Measurements from ENCODE around the gene C1orf159. TPM values are rescaled to one million over a fixed set of nuclear protein-coding genes. Genes with fewer than 3 reads are reported as not detected.
"Not testable (repeated sequence)": the region's sequence is repeated elsewhere in the genome, so short reads cannot be mapped to it uniquely, and the experiment has no call there.

Gene C1orf159
- total RNA-seq, 1 experiment from 2014 or later: 10.3 TPM

DNA sequence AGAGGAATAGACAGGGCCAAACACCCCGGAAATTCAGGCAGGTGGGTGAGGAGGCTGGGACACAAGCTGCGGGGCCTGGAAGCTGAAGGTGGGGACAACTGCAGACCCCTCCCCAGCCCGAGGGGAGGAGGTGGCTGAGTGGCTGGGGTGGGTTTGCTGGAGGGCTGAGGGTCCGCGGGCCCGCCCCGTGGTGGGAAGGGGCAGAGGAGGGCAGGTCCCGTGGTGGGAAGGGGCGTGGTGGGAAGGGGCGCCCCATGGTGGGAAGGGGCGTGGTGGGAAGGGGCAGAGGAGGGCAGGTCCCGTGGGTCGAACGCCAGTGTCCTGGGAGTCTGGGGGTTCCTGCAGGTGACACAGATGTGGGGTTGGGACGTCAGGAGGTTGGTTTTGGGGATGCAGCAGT, 33.5 kb upstream of the C1orf159 start:
- DNase-seq (ENCODE audit: low read depth): no peak

DNA sequence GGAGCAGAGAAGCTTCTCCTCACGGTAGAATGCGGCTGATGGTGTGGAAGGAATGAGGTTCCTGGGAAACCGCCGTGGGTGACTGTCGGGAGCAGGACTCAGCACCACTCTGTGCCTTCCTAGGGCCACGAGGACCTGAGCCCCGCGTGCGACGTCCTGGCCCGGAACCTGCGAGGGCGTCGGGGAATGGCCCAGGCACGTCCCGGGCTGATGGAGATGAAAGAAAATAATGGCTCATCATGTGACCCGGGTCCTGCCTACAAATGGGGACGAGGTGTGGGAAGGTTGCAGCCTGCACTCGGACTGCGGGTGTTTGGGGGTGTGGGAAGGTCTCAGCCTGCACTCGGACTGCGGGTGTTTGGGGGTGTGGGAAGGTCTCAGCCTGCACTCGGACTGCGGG, 32.7 kb upstream of the C1orf159 start:
- no peak for DNase-seq (ENCODE audit: low read depth)

DNA sequence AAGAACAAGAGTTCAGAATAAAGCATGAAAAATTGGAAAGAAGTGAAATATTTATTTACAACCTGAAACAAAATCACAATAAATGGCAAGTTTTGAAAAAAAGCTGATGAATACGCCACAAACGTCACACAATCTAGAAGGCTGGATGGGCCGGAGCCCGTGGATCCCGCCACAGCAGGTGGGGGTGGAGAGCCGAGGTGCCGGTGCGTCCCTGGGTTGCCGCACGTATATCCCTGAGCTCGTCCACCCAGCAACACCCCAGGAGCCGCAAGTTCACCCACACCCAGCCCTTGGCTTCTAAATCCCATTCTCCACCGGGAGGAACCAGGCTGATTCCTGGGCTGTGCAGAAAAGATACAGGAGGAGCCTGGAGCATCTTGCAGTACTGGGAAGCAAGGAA, 32.2 kb upstream of the C1orf159 start:
- no peak for DNase-seq (ENCODE audit: low read depth)

DNA sequence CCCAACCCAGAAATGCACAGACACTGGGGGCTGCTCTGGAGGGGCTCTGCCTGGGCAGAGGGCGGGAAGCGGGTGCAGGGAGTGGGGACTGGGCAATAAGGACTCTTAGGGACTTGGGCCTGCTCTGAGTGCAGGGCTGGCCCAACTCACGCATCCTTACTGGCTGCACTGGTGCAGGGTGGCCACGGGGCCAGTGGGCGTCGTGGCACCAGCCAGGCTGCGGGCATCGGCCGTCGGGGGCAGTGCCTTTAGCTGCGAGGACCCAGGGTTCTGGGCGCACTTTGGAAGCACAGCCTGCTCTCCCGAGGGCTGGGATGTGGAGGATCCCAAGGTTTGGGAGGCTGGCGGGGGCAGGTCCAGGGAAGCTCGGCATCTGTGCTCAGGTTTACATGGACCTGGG, 30.7 kb upstream of the C1orf159 start:
- DNase-seq (ENCODE audit: low read depth): no peak

DNA sequence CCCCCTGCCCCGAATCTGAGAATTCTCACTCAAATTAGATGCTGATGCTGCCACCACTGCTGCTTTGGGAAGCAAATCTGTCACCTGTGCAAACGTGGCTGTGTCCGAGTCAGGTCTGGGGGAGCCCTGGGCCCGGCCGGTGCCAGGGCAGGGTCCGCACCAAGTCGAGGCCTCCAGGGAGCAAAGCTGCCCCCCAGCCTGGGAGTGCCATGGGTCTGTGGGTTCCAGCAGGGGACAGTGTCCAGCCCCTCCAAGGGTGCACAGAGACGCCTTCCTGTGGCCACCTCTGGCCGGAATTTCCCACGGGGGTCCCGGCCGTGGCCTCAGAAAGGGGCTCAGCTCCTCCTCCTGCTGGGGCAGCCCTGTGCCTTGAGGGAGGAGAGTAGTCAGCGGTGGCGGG, 30.1 kb upstream of the C1orf159 start:
- DNase-seq (ENCODE audit: low read depth): no peak

DNA sequence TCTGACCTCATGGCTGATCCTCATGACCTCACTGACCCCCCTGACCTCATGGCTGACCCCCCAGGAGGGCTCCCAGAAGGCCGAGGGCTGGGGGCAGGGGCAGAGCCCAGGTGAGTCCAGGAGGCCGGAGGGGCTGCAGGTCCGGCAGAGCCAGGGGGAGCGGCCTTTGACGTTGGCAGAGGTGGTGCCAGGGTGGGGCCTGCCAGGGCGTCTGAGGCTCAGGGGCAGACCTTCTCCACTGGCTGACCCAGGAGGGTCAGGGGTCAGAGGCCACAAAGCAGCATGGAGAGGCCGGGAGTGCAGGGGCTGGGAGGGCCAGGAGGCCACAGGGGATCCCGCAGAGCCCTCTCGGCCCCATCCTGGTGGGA, 29.6 kb upstream of the C1orf159 start:
- DNase-seq (ENCODE audit: low read depth): no peak

DNA sequence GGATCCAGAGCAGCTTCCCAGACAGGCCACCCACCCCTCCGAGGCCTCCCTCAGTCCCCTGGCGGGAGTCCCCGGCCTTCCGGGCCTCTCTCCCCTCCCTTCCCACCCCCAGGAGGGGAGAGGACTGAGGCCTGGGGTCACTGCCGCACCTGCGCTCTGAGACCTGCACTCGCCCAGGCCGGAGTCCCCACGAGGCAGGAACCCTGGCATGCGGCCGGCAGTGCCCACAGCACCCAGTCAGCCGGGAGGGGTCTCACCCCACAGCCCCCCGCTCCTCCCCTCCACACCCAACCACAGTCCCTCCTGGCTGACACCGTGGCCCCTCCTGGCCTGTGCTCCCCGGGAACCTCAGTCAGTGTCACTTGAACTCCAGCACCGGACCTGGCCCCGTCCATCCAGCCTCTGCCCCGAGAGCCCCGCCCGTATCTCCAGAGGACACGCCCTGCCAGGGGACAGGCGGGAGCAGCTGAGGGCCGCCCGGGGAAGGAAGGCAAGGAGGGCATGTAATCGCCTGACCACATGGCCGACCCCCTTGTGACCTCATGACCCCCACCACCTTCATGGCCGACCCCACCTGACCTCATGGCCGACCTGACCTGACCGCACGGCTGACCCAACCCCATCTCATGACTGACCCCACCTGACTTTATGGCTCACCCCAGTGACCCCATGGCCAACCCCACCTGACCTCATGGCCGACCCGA, 29.1 kb upstream of the C1orf159 start:
- DNase-seq (ENCODE audit: low read depth): no peak

DNA sequence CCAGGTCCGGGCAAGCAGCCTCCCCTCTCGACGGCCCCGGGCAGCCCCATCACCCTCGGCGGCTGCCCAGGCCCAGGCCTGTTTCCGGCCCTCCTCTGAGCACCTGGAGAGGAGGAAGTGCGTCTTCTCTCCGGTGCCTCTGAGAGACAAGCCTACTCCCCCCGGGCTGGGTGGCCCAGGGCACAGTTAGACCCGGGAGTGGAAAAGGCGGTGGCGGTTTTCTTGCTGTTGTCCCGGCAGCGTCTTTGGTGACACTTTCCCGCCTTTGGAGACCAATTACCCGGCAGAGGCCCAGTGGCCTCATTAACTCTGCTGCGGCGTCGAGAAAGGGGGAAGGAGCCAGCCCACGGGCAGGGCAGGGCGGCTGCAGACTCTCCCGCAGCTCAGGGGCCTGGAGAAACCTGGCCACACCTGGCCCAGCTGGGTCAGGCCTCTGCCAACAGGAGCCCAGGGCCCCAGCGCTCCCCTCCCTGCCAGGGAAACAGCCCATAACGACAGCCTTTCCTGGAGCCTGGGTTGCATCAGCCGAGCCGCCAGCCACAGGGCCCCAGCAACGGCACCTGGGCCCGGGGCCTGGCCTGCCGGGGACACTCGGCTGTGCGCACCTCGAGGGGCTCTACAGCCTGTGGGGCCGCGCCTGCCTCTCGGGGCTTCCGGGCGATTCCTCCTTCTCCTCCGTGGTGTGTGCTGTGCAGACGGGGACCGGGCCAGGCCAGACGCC, 28.4 kb upstream of the C1orf159 start:
- no peak for DNase-seq (ENCODE audit: low read depth)

DNA sequence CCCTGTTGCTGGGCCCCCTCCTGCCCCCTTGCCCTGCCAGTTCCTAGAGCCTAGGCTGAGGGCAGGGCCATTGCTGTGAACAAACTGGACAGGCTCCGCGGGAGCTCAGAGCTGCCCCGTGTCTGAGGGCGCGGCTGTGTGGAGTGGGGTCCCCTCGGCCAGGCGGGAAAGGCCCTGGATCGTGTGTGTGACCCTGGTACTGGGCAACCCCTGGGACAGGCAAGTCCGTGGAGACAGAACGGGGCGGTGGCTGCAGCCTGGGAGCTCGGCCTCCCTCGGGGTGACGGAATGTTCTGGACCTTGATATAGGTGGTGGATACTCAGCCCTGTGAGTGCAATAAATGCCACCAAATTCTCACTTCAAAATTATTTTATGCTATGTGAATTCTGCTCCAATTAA, 27.7 kb upstream of the C1orf159 start:
- DNase-seq (ENCODE audit: low read depth): no peak

DNA sequence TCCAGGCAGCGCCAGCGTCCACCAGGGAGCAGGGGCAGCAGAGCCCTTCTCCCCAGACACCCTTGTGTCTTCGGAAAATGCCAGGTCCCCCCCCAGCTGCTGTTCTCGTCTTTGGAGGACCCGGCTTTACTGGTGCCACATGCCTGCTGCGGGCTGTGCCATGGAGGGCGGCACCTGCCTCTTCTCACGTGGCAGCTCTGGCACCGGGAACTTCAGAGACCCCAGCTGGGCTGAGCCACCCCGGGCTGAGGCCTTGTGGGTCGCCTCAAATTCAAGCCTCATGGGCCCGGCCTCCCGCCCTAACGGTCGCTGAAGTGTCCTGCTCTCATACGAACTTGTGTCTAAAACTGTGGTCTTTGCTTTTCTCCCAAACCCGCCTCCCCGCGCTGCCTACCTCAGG, 27.0 kb upstream of the C1orf159 start:
- no peak for DNase-seq (ENCODE audit: low read depth)

DNA sequence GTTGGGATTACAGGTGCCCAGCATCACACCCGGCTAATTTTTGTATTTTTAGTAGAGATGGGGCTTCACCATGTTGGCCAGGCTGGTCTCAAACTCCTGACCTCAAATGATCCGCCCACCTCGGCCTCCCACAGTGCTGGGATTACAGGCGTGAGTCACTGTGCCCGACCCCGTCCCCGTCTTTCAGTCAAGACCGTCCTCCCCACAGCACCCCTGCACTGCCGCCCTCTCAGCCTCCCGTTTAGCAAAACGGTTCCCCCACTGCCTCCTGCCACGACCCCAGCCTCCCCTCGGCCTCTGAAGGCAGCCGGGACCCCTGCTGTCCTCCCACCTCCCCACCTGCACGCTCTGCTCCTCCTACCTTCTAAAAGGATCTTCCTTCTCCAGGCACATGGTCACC, 26.5 kb upstream of the C1orf159 start:
- DNase-seq (ENCODE audit: low read depth): not testable (repeated sequence)

DNA sequence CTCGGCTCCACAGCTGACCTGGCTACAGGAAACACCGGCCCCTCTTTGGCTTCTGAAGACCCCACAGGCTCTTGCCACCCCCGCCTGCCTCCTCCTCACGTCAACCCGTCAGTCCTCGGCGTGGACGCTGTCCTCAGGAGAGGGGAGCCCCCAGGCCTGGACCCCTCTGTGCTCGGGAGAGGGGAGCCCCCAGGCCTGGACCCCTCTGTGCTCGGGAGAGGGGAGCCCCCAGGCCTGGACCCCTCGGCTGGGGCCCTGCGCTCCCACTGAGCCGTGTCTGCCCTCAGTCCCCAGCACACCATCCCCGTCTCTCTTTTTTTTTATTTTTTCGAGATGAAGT, 26.0 kb upstream of the C1orf159 start:
- DNase-seq (ENCODE audit: low read depth): no peak

DNA sequence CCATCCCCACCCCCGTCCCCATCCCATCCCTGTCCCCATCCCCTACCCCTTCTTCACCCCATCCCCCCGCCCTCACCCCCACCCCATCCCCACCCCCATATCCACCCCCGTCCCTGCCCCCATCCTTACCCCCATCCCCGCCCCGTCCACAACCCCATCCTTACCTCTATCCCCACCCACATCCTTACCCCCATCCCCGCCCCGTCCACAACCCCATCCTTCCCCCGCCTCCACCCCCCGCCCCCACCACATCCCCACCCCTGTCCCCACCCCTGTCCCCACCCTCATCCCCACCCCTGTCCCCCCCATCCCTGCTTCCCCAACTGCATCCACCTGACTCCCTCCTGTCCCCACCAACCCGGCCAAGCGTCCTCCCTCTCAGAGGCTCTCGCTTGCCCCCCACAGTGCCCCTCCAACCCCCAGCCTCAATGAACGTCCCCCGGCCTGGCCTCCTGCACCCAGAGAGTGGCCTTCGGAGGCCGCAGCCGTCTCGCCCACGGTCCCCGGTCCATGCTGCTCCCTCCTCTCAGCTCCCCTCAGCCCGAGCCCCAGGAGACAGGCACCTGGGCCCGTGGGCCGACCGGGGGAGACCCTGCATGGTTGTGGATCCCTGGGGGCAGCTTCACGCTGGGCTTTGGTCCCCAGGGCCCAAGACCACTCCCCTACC, 25.5 kb upstream of the C1orf159 start:
- no peak for DNase-seq (ENCODE audit: low read depth)

DNA sequence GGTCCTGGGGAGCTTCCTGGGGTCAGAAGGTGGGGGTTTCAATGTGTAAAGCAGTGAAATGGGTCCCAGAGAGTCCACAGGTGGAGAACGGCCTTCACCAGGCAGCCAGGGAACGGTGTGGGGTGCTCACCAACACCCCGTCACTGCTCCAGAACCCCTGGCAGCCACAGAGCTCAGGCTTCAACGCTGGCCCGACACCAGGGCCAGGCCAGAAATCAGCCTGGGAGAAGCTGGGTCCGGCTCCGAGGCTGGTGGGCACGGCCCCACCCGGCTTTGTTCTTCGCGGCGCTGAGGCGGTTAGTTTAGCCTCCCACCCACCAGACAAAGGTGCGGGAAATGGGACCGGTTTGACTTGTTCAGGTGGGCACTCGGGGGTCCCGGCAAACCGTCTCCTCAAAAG, 24.8 kb upstream of the C1orf159 start:
- no peak for DNase-seq (ENCODE audit: low read depth)

DNA sequence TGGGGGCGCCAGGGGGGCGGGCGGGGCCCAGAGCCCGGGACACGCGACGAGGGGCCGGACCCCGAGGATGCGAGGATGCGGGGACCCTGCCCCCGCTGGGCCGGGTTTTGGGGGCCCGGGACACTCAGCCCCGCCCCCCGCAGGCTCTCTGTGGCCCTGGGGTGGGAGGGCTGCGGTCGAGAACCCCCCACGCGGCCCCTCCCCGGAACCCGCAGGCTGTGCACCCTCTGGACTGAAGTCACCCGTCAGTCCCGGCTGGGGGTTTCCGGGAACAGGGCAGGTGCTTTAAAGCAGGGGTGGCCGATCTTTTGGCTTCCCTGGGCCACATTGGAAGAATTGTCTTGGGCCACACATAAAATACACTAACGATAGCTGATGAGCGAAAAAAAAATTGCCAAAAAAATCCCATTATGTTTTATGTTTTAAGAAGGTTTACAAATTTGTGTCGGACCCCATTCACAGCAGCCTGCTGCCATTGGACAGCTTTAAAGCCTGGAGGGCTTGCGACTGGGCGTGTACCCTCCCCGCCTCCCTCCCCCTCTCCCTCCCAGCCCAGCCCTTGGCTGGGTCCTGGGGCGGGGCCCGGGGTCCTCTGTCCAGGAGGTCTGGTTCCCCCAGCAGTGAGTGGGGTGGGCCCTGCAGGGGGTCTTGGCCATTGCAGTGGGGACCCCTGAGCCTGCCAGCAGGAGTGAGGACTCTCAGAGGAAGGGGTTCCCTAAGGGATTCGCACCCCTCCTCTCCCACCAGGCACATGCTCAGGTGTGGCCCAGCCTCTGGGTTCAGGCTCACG, 21.6 kb upstream of the C1orf159 start:
- DNase-seq (ENCODE audit: low read depth): no peak

DNA sequence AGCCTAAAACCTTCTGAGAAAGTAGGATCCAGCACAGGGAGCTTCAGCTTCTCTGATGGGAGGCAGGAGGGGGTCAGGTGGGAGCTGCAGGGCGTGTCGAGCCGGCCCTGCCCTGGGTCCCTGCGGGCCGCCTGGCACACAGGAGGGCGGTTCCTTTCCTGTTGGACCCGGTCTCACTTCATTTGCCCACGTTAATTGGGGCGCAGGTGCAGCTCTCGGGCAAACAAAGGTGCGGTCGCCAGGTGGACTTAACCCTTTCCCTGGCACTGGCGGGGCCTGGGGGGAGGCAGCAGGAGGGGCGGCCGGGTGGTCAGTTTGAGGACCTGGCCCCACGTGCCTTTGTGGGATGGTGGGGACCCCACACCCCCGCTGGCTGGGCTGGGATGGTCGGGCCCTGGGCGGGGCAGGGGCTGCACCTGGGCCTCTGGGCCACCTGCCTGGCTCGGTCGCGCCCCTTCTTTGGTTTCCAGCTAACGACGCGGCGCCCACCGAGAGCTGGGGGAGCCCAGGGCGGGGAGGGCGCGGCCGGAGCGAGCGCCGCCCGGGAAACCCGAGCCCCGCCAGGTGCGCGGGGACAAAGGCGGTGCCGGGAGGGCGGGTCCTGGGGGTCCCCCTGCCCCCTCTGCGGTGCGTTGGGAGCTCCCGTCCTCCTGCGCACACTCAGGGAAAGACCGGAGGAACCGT, 20.8 kb upstream of the C1orf159 start:
- no peak for DNase-seq (ENCODE audit: low read depth)

DNA sequence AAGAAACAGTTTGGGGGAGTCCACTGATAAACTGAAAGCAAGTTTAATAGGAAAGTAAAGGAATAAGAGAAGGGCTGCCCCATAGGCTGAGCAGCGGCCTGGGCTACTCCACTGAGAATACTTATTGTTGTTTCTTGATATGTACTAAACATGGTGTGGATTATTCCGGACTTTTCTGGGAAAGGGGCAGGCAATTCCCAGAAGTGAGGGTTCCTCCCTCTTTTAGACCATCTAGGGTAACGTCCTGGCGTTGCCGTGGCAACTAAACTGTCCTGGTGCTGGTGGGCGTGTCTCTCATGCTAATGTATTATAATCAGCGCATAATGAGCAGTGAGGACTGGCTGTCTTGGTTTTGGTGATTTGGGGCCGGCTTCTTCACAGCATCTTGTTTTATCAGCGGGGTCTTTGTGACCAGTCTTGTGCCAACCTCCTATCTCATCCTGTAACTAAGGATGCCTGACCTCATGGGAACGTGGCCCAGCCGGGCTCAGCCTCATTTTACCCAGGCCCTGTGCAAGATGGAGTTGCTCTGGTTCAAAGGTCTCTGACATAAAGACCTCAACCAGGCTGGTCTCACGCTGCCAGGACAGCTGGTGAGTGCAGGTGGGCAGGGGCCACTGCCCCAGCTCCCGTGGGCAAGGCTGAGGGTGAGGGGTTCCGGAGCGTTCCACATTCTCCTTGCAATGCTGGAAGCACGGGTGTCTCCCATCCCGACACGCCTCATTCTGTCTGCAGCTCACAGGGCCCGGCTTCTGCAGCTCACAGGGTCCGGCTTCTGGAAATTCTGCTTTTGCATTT, 19.6 kb upstream of the C1orf159 start:
- no peak for DNase-seq (ENCODE audit: low read depth)

DNA sequence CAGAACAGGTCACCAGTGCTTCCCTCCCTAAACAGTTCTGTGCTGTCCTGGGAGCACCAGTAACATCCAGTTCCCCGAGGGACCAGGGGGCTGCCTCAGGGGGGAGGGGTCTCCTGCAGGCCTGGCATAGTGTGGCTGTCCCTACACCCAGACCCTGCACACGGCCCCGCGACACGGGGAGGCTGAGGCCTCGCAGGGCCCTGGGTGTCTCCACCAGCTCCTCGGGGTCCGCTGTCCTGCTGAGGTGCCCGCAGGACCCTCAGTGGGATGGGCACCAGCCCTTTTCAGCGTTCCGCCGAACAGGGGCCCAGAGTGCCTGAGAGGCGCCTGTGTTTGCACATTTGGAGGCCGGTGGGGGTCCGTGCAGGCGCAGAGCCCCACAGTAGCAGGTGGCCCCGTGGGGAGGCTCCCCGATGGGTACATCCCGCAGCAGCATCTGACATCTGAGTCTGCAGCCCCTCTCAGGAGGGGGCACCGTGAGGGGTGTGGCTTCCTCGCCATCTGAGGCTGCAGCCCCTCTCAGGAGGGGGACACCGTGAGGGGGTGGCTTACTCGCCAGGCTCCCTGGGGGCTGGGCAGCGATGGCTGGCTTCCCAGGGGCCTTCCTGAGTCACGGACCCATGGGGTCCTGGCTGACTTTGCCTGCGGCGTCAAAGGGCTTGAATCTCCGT, 18.5 kb upstream of the C1orf159 start:
- DNase-seq (ENCODE audit: low read depth): no peak

DNA sequence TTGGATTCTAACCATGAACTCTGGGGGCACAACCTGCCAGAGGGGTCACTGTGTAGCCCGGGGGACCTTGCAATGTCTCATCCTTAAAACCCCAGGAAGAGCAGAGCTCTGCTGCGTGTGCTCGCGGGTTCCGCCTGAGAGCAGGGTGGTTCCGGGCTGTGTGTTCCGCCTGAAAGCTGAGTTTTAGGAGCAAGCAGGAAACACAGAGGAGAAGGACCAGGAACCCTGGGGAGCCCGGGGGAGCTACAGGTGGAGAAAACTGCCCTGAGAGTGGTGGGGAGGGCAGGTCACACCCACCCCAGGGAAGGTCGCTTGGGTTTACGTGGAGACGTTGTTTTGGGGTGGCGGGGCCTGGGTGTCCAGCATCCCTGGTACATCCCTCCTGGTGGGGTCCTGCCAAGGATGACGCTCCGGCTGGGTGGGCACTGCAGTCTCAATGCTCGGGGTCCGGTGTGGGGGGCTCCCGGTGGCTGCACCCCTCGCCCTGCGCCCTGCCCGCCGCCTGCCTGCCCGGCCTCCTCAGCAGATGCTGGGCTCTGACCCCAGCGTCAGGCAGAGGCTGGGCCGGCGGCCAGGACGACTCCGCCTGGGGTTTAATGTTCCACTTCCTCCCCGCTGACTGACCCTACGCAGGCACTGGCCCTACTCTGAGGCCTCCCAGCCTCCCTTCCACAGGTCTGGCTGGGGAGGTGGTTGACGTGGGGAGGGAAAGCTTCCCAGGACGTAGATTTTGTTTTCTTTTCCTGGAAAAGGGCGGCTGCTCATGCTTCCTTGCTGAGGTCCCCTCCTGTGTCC, 17.3 kb upstream of the C1orf159 start:
- DNase-seq (ENCODE audit: low read depth): no peak
